Uterus (tissue), 2 donors: ENCODE measurements around the gene KAT7.

Source experiments
- POLR2A ChIP-seq, 2 donors: fragments of 450-650 bp; IDR thresholded peaks; one replicate each; pipeline ENCODE4 v1.6.1; 2016; ENCODE audit warnings: antibody characterized with exemption in 2 of 2, mild to moderate bottlenecking in 1 of 2, moderate library complexity in 1 of 2
- TF ChIP-seq, protein P1 (sequence below), 4 experiments: fragments of 200-600 bp in 2 of 4; fragments of 450-650 bp in 2 of 4; sonication (generic) in 2 of 4; IDR thresholded peaks; one replicate each; pipeline ENCODE4 v1.5.1; 2016 to 2019; ENCODE audit warnings: antibody characterized with exemption in 4 of 4, mild to moderate bottlenecking in 2 of 4, moderate library complexity in 1 of 4

- TF ChIP-seq, protein P1, sequence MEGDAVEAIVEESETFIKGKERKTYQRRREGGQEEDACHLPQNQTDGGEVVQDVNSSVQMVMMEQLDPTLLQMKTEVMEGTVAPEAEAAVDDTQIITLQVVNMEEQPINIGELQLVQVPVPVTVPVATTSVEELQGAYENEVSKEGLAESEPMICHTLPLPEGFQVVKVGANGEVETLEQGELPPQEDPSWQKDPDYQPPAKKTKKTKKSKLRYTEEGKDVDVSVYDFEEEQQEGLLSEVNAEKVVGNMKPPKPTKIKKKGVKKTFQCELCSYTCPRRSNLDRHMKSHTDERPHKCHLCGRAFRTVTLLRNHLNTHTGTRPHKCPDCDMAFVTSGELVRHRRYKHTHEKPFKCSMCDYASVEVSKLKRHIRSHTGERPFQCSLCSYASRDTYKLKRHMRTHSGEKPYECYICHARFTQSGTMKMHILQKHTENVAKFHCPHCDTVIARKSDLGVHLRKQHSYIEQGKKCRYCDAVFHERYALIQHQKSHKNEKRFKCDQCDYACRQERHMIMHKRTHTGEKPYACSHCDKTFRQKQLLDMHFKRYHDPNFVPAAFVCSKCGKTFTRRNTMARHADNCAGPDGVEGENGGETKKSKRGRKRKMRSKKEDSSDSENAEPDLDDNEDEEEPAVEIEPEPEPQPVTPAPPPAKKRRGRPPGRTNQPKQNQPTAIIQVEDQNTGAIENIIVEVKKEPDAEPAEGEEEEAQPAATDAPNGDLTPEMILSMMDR (IDR thresholded peaks at IDR 0.05) = no peak
- TF ChIP-seq POLR2A (IDR thresholded peaks at IDR 0.05) = no peak
These were observed 70.3 kb downstream of the KAT7 start for GRCh38 chr17:49858796-49859195.
